GM08714 (cell line): ENCODE data around the gene BRI3BP.

Experiments
- H3K4me3 ChIP-seq: fragments of 200-500 bp; sonication (Bioruptor generic); 2 replicates; pipeline ENCODE4 v1.5.1; 2014; ENCODE audit warnings: mild to moderate bottlenecking, low read length, inconsistent platforms
- ZNF274 ChIP-seq: IDR thresholded peaks from 2 replicates; pipeline ENCODE4 v1.6.1; 2012; ENCODE audit warnings: mild to moderate bottlenecking, low read depth, low read length

BRI3BP gene

DNA sequence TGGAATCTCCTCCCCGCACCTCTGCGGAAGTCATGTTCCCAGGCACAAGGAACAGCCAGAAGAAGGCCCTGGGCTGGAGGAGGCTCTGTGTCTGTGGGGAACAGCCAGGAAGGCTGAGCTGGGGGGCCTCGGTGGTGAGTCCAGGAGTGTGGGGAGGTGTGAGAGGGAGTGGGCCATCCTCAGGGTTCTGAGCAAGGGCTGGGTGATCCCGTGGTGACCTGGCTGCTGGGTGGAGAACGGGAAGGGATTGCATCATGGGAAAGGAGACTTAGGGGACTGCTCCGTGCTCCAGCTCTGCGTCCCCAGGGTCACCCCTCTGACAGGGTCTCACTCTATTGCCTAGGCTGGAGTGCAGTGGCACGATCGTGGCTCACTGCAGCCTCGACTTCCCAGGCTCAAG lies 85.6 kb downstream of the BRI3BP start:
- no peak for TF ChIP-seq ZNF274
- no peak overlapping the region for H3K4me3 ChIP-seq

DNA sequence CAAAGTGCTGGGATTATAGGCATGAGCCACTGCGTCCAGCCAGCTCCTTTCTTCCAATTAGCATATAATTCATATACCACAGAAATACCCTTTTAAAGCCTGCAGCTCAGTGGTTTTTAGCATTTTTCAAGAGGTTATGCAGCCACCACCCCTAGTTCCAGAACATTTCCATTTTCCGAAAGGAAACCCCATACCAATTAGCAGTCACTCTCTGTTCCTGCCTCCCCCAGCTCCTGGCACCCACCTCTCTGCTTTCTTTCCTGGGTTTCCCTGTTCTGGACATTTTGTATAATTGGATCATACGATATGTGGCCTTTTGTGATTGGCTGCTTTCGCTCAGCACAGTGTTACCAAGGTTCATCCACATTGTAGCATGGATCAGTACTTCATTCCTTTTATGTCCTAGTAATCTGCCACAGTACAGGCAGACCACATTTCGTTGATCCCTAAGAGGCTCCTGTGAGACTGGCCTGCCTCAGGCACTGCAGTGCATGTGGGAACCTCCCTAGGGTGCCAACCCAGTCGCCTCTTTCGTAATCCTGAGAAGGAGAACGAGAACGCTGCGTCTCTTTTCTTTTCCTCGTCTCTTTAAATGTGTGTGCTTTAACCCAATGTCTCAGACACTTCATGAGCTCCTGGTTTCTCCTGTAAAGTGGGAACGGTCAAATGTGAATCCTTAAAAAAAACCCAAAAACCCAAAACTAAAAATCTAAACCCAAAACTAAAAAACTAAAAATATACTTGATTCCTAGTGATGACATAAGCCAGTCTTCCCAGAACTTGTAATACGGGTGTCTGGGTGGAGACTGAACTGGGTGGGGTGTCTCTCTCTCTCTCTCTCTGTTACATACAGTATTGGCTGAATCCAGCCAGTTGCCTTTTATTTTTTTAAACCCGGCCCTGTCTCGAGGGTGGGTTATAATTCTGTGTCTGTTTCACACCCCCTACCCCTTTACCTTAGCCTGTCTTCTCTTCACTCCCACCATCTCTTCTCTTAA lies 86.5 kb downstream of the BRI3BP start:
- no peak for TF ChIP-seq ZNF274
- H3K4me3 ChIP-seq, result no peak overlapping the region
